Cerebellar cortex (tissue), 1 donor: ENCODE results near the gene PARG.
"Not testable (repeated sequence)": the region's sequence is repeated elsewhere in the genome, so short reads cannot be mapped to it uniquely, and the experiment has no call there.

Experiments
- DNase-seq: peaks from one replicate; pipeline ENCODE4 v3.0.0-alpha.2; 2015; ENCODE audit warnings: low spot score

PARG gene

GRCh38 chr10:49941447-49942338 is at the start of gene PARG, which contains the start of gene TIMM23B:
PARG (minus strand) TSS chr10:49942027; CDS start chr10:49941725, 302 bp downstream.
TIMM23B (plus strand) TSS chr10:49942053; CDS start chr10:49942195, 142 bp downstream.
- DNase-seq = peak; percentile 79

GRCh38 chr10:49988376-49988775 is 46.5 kb upstream of the PARG start, which contains the start of gene AGAP6:
AGAP6 (plus strand) TSS chr10:49988406; CDS start chr10:49988716, 310 bp downstream.
- DNase-seq = not testable (repeated sequence)

GRCh38 chr10:49987207-49987606 is 45.4 kb upstream of the PARG start:
- DNase-seq = not testable (repeated sequence)

GRCh38 chr10:49977756-49978155 is 35.9 kb upstream of the PARG start:
- DNase-seq = not testable (repeated sequence)

GRCh38 chr10:49972094-49972493 is 30.3 kb upstream of the PARG start:
- DNase-seq = not testable (repeated sequence)

GRCh38 chr10:49971466-49971865 is 29.6 kb upstream of the PARG start:
- DNase-seq = not testable (repeated sequence)

GRCh38 chr10:49970331-49970857 is 28.6 kb upstream of the PARG start:
- DNase-seq = not testable (repeated sequence)

GRCh38 chr10:49953122-49953521 is 11.3 kb upstream of the PARG start:
- DNase-seq = peak; percentile 18

GRCh38 chr10:49952006-49952405 is 10.2 kb upstream of the PARG start:
- not testable (repeated sequence) for DNase-seq

- not testable (repeated sequence) for DNase-seq
Observed at GRCh38 chr10:49948737-49949136, 6.9 kb upstream of the PARG start.

- DNase-seq = not testable (repeated sequence)
Observed at GRCh38 chr10:49948142-49948541, 6.3 kb upstream of the PARG start.

- DNase-seq = not testable (repeated sequence)
Observed at GRCh38 chr10:49943607-49944006, 1.8 kb upstream of the PARG start.

GRCh38 chr10:49942339-49942705 is 495 bp upstream of the PARG start:
- not testable (repeated sequence) for DNase-seq

- DNase-seq = not testable (repeated sequence)
Observed at GRCh38 chr10:49931959-49932728, 9.7 kb downstream of the PARG start.

GRCh38 chr10:49931276-49931675 is 10.6 kb downstream of the PARG start:
- DNase-seq = not testable (repeated sequence)

- not testable (repeated sequence) for DNase-seq
Observed at GRCh38 chr10:49923572-49923971, 18.3 kb downstream of the PARG start.

GRCh38 chr10:49922041-49922440 is 19.8 kb downstream of the PARG start:
- not testable (repeated sequence) for DNase-seq

- DNase-seq = not testable (repeated sequence)
Observed at GRCh38 chr10:49917927-49918326, 23.9 kb downstream of the PARG start.

- not testable (repeated sequence) for DNase-seq
Observed at GRCh38 chr10:49916451-49916850, 25.4 kb downstream of the PARG start.

- not testable (repeated sequence) for DNase-seq
Observed at GRCh38 chr10:49910295-49910694, 31.5 kb downstream of the PARG start.

- DNase-seq = not testable (repeated sequence)
Observed at GRCh38 chr10:49908290-49909080, 33.3 kb downstream of the PARG start.
